ENCODE measurements around the gene WDR76. TPM values are rescaled to one million over a fixed set of nuclear protein-coding genes. Genes with fewer than 3 reads are reported as not detected.
A peak's percentile ranks its signal among the peaks of the same experiment; 100 is the strongest.

Gene WDR76
- total RNA-seq, 1 experiment from 2014 or later = 11.5 TPM

DNA sequence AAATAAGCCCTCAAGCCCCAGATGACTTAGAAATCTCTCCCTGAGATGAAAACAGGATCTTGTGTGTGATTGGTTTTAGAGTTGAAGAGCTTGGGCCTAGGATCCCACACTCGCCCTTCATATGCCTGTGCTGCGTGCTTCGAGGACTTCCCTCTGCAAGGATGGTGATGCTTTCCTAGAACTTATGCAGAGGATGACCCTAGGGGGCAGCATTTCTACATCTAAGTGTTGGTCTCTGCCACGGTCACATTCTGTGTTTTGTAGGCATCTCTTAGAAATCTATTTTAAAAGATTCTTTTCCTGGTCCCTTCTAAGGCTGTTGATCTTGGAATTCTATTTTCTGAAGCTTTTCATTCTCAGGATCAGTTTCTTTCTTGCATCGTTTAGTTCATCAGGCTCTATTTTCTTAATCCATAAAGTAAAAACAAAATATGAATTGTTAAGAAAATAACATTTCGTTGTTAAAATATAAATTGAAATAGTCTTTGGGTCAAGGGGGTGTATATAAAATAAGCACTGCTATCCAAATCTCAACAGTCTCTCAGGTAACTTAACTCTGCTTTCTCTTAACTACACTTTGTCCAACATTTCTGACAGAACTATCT is 45.7 kb downstream of the WDR76 start:
- TF ChIP-seq, protein P1, sequence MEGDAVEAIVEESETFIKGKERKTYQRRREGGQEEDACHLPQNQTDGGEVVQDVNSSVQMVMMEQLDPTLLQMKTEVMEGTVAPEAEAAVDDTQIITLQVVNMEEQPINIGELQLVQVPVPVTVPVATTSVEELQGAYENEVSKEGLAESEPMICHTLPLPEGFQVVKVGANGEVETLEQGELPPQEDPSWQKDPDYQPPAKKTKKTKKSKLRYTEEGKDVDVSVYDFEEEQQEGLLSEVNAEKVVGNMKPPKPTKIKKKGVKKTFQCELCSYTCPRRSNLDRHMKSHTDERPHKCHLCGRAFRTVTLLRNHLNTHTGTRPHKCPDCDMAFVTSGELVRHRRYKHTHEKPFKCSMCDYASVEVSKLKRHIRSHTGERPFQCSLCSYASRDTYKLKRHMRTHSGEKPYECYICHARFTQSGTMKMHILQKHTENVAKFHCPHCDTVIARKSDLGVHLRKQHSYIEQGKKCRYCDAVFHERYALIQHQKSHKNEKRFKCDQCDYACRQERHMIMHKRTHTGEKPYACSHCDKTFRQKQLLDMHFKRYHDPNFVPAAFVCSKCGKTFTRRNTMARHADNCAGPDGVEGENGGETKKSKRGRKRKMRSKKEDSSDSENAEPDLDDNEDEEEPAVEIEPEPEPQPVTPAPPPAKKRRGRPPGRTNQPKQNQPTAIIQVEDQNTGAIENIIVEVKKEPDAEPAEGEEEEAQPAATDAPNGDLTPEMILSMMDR (IDR thresholded peaks at IDR 0.05; ENCODE audit: unreplicated experiment) = no peak
- peaks cover 12% of the 10 kb centered on the region for H3K36me3 Mint-ChIP-seq (ENCODE audit: insufficient read depth, unreplicated experiment)
- no peak overlapping the region for H3K27ac Mint-ChIP-seq (ENCODE audit: unreplicated experiment)
- H3K4me3 Mint-ChIP-seq (ENCODE audit: low read depth, unreplicated experiment) = no peak overlapping the region
- no peaks in the 10 kb centered on the region for H3K27me3 Mint-ChIP-seq (ENCODE audit: unreplicated experiment)
- peak; percentile 48 for DNase-seq
- BruUV-seq (replicated peaks) = no TSS peak
- H3K9me3 Mint-ChIP-seq (ENCODE audit: low read depth, unreplicated experiment) = no peaks in the 10 kb centered on the region
- H3K4me1 Mint-ChIP-seq (ENCODE audit: low read depth, unreplicated experiment) = no peaks in the 10 kb centered on the region
- intact Hi-C loops (cut with micrococcal nuclease; ENCODE audit: unreplicated experiment) = no loop called here
- CTCF ChIA-PET = no interaction called here

DNA sequence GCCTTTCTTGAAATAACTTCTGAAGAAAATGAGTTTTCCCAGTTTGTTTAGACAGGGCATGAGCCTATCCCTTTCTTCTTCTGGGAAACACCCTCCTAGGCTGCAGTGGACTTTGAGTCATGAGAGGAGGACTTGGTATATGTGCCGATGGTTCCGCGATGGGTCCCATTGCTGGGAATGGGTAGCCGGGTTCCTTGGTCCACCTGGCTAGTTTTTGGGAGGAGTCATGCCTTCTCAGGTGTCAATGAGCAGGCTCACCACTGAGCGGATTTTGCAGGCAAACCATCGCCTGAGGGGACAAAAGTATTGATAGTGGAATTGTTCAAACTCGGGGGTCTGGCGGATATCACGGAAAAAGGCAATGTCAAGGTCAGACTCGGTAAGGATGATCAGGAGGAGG is 46.8 kb downstream of the WDR76 start:
- no TSS peak for BruUV-seq (replicated peaks)
- H3K27ac Mint-ChIP-seq (ENCODE audit: unreplicated experiment) = no peak overlapping the region
- CTCF ChIA-PET = no interaction called here
- H3K9me3 Mint-ChIP-seq (ENCODE audit: low read depth, unreplicated experiment) = no peaks in the 10 kb centered on the region
- no peaks in the 10 kb centered on the region for H3K4me1 Mint-ChIP-seq (ENCODE audit: low read depth, unreplicated experiment)
- no peak for DNase-seq
- peaks cover 12% of the 10 kb centered on the region for H3K36me3 Mint-ChIP-seq (ENCODE audit: insufficient read depth, unreplicated experiment)
- intact Hi-C loops (cut with micrococcal nuclease; ENCODE audit: unreplicated experiment) = no loop called here
- TF ChIP-seq, protein P1 (IDR thresholded peaks at IDR 0.05; ENCODE audit: unreplicated experiment) = no peak
- H3K27me3 Mint-ChIP-seq (ENCODE audit: unreplicated experiment) = no peaks in the 10 kb centered on the region
- no peak overlapping the region for H3K4me3 Mint-ChIP-seq (ENCODE audit: low read depth, unreplicated experiment)

DNA sequence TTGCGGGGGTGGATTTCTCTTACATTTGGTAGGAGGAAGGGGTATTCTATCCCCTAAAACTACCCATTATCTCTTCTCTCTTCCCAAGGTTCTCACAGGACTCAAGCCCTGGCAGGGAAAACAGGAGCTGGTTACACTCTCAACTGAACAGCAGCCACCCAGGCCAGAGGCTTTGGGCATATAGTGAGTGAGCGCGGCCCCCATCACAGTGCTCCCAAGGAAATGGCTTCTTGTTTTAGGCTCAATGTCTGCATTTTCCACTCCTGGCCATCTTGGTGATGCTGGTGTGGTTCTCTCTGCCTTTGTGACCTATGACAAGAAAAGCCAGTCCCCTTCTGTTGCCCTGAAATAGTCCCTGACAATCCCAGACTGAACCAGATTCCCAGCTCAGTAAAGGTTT is 50.1 kb downstream of the WDR76 start:
- TF ChIP-seq, protein P1 (IDR thresholded peaks at IDR 0.05; ENCODE audit: unreplicated experiment) = no peak
- Mint-ChIP-seq H3K27me3 (ENCODE audit: unreplicated experiment) (no peaks in the 10 kb centered on the region), H3K4me1 (ENCODE audit: low read depth, unreplicated experiment) (no peaks in the 10 kb centered on the region), H3K27ac (ENCODE audit: unreplicated experiment) (no peak overlapping the region), H3K9me3 (ENCODE audit: low read depth, unreplicated experiment) (no peaks in the 10 kb centered on the region), H3K4me3 (ENCODE audit: low read depth, unreplicated experiment) (no peak overlapping the region), H3K36me3 (ENCODE audit: insufficient read depth, unreplicated experiment) (peaks cover 6% of the 10 kb centered on the region)
- intact Hi-C loops (cut with micrococcal nuclease; ENCODE audit: unreplicated experiment) = no loop called here
- CTCF ChIA-PET = no interaction called here
- DNase-seq = no peak
- no TSS peak for BruUV-seq (replicated peaks)

DNA sequence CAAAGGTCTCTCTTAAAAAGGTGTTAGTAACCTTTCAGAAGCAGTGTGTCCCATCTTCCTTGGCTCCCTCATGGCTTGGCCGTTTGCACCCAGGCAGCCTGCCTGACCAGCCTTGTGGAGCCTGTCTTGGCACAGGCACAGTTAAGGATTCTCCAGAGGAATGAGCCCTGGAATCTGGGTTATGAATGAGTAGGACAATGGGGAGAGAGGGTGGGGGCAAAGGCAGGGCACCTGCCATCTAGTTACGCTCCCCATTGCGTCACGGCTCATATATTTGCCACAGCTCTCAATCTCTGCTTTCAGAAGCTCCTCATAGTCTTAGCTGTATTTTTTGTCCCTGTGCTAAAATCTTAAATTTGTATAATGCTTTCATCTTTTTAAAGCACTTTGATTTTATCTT is 50.6 kb downstream of the WDR76 start:
- intact Hi-C loops (cut with micrococcal nuclease; ENCODE audit: unreplicated experiment) = no loop called here

More for the DNA sequence above, 50.6 kb downstream of the WDR76 start:
- DNase-seq = no peak
- H3K4me3 Mint-ChIP-seq (ENCODE audit: low read depth, unreplicated experiment) = no peak overlapping the region
- no peaks in the 10 kb centered on the region for H3K27me3 Mint-ChIP-seq (ENCODE audit: unreplicated experiment)
- CTCF ChIA-PET = no interaction called here
- H3K4me1 Mint-ChIP-seq (ENCODE audit: low read depth, unreplicated experiment) = no peaks in the 10 kb centered on the region
- peaks cover 6% of the 10 kb centered on the region for H3K36me3 Mint-ChIP-seq (ENCODE audit: insufficient read depth, unreplicated experiment)
- H3K27ac Mint-ChIP-seq (ENCODE audit: unreplicated experiment) = no peak overlapping the region
- no peaks in the 10 kb centered on the region for H3K9me3 Mint-ChIP-seq (ENCODE audit: low read depth, unreplicated experiment)
- TF ChIP-seq, protein P1 (IDR thresholded peaks at IDR 0.05; ENCODE audit: unreplicated experiment) = no peak
- BruUV-seq (replicated peaks) = no TSS peak

Measured in Calu3 (cell line).